Kidney tubule cell (primary cell): ENCODE results near the gene CAPN11.
A peak's percentile ranks its signal among the peaks of the same experiment; 100 is the strongest.

Source experiments
- DNase-seq: peaks from one replicate; pipeline ENCODE4 v3.0.0-alpha.2; 2018; ENCODE audit warnings: low spot score

Gene CAPN11

DNA sequence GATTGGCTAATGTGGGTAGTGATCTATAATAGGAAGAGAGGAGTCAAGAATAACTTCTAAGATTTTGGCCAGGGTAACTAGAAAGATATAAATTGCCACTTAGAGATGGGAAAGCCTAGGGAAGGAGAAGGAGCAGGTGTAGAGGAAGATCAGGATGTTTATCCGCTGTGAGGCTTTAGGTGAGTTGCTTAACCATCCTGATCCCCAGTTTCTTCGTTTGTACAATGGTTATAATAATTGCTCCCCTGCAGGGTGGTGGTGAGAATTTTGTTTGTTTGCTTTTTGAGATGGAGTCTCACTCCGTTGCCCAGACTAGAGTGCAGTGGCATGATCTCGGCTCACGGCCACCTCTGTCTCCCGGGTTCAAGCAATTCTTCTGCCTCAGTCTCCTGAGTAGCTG, 55.7 kb downstream of the CAPN11 start:
- no peak for DNase-seq

DNA sequence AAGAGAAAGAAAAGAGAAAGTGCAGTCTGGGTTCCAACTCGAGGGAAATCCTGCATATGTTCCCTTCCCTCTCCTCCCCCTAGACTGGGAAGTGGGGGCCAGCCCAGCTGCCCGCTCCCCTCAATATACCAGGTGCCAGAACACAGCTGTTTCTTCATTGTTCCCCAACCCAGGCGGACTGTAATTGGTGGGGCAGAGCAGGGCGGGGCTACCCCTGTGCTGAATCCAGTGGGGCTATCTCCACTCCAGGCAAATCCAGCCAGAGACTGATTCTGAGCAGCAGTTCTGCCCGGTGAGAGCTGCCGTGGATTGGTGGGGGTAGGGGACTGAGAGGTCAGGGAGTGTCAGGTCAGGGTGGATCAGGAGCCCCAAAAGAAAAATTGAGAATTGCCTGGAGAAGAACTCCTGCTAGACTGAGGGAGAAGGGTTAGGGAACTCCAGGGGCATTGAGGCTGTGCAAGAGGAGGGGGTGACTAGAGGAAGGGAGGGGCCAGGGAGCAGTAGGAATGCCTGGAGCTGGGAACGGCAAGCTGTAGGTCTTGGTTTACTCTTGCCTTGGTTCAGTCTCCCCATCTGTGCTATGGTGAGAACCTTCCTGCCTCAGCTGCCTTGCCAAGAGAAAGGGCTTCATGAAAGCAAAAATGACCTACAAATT, 58.2 kb downstream of the CAPN11 start, which contains the start of gene MYMX:
MYMX (plus strand) TSS at position 250 of the 655 bp plus-strand sequence. CDS start 546 bp downstream, outside the sequence.
- no peak for DNase-seq

DNA sequence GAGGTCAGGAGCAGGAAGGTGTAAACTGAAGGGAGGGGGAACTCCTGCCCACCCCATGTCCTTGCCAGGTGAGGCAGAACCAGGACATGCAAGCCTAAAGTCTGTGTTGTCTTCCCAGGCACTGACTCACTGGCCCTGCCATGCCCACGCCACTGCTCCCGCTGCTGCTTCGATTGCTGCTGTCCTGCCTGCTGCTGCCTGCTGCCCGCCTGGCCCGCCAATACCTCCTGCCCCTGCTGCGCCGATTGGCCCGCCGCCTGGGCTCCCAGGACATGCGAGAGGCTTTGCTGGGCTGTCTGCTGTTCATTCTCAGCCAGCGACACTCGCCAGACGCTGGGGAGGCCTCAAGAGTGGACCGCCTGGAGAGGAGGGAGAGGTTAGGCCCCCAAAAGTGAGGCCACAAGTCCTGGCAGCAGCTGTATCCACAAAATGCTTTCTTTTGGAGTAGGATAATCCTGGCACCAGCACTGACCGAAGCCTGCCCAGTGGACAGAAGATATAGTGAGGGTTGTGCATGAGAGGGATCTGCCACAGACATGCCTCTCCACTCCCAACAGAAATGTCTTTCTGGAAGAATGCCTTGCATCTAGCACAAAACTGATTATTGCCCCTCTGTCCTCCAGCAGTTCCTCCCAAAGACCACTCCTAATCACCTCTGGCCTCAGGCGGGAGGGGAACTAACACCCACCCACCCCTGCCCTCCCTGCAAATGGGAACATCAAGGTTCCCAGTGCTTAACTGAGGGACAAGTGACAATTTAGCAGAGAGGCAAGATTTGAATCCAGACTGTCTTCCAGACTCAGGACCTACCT, 58.9 kb downstream of the CAPN11 start:
- peak; percentile 78 for DNase-seq

DNA sequence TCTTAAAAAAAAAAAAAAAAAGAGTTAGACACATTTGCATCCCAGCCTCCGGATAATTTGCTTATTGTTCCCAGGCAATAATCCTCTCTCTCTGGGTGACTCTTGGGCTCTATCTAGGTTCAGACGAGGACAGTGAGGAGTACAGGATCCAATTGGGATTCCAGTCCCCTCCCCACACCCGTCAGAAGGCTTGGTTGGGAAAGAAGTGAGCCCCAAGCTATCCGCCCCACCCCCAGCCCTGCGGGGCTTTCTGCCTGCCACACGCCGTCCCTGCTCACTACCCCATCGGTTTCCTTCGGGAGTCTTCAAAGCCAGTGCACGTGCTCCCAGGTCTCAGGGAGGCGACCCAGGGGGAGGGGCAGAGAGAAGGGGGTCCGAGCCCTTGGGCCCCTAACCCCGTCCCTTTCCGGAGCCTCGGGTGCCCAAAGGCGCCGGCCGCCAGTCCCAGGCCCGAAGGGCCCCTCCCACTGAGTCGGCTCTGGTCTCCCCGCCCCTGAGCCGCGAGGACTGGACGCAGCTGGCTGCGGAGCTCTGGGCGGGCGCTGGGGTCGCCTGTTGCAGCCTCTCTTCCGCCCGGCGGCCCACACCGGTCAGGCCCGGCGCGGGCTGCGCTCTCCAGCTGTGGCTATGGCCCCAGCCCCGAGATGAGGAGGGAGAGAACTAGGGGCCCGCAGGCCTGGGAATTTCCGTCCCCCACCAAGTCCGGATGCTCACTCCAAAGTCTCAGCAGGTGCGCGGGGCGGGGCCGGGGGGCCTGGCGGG, 60.6 kb downstream of the CAPN11 start:
- DNase-seq, result peak; percentile 75

DNA sequence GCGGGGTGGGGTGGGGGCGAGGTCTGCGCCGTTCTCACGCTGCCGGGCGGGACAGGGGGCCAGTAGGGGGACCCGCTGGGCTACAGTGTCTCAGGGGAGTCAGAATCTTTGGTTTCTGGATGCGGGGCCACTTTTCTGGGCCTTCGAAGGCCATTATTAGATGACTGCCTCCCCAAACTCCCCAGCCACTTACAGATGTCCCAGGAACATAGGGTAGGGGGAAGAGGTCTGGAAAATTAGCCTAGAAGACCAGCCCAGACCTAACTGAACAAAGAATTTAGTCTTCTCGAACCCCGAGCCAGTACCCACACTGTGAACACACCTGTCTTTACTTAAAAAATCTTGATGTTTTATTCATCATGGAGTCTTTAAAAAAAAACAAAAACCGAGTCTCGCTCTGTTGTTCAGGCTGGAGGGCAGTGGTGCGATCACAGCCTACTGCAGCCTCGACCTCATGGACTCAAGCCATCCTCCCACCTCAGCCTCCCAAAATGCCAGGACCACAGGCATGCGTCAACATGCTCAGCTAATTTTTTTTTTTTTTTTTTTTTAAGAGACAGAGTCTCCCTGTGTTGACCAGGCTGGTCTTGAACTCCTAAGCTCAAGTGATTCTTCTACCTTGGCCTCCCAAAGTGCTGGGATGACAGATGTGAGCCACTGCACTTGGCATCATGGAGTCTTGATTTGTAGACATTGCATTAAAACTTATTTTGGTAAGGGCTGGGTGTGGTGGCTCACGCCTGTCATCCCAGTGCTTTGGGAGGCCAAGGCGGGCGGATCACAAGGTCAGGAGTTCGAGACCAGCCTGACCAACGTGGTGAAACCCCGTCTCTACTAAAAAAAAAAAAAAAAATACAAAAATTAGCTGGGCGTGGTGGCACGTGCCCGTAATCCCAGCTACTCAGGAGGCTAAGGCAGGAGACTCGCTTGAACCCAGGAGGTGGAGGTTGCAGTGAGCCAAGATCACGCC, 61.5 kb downstream of the CAPN11 start:
- DNase-seq, result no peak

DNA sequence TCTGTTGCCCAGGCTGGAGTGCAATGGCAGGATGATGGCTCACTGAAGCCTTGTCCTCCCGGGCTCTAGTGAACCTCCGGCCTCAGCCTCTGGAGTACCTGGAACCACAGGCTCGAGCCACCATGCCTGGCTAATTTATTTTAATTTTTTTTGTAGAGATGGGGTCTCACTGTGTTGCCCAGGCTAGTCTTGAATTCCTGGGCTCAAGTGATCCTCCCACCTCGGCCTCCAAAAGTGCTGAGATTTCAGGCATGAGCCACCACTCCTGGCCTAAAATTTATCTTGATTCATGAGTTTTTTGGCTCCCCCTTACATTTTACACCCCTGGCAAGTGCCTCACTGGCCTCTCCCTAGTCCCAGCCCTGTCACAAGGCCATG, 62.3 kb downstream of the CAPN11 start:
- no peak for DNase-seq

DNA sequence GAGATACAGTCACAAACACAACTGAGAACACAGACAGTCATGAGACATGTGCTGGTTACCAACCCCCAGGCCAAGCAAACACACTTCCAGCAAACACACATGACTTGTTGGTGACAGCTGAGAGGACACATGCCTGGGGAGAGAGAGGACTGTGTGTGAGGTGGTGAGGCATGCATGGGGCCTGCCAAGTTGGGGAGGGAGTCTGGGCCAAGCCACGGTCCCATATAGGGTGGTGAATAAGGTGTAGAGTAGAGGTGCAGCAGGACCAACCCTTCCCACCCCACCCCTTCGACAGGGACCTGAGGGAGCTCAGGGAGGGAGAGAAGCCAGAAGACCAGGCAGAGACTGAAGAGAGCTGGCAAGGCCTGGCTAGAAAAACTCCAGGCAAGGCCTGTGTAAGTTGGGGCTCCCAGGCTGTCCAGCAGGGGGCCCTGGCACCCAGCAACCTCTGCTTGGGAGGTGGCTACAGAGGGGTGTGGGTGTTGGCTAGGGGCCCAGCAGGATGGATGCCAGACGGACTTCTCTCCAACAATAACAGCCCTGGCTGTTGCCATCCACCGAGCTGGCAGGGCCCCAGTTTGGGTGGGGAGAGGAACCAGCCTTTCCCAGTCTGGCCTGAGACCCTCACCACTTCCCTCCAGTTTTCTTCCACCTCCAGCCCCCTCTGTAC, 62.8 kb downstream of the CAPN11 start:
- DNase-seq, result peak; percentile 91

DNA sequence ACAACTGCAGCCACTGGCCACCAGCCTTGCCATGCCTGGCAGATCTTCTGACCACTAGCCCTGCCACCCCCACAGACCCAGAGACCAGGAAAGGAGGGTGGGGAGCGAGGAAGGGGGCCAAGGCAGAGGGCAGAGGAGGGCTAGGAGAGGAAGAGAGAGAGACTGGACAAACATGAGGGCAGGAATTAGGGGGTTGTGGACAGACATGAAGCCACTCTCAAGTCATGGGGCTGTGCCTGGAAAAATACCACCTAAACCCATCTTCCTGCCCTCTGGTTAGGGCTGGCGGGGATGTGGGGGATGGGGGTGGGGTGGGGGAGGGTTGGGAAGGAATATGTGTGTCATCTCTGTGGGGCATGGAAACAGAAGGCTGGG, 63.3 kb downstream of the CAPN11 start:
- no peak for DNase-seq

DNA sequence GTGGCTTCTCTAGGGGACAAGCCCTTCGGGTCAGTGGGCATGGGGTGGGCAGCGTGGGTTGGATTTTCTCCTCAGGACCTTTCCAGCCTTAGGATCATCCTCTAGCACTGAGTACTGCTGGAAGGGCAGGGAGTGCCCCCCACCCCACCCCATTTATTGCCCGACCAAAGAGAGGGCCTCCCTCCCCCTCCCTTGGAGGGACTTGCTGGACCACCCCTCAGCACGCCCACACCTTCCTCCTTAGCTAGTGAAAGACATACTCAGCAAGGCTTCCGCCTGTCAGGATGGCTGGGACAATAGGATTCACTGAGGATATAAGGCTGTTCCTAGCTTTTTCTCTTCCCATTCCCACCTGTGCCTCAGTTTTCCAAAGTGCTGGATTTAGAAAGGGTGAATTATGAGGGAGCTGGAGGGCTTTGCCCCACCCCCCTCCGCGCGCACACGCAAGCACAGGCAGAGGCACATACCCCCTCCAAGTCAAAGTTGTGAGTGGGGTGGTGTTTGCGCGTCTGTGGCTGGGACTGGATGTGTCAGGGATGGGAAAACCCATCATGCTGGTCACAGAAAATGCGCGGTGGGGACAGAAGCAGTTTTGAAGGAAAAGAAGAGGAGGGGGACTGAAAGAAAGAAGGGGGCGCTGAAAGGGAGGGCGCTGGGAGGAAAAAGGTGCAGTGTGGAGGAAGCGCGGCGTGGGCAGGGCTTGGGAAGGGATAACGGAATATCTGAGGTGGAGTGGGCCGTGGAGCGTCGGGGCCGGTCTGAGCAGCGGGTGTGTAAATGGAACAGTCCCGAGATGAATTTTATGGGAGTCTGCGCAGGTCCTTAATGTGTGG, 64.1 kb downstream of the CAPN11 start:
- no peak for DNase-seq

DNA sequence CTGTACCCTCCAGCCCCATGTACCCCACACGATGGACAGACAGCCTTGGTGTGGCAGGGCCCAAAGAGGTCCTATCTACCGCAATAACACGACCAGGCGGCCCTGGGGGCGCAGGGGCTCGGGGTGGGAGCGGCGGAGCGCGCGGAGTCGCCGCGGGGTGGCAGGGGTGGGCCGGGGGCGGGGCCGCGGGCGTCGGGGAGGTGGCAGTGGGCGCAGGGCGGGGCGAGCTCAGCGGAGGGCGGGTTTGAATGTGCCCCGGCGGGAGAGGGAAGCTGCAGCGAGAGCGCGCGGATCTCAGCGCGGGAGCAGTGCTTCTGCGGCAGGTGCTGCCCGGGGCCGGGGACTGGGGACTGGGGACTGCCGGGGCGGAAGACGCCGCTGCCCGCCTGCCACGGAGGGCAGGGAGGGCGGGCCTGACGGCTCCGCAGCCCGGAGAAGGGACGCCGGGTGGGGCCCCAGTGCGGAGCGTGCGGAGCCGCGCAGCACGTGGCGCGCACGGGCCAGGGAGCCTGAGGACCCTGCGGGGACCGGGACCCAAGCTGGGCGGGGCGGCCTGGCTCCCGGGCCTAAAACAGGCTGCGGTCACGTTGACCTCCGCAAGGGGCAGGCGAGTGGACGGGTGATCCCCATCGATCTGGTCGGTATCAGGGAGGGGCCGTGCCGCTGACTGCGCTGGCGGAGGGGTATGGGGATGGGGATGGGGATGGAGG, 64.9 kb downstream of the CAPN11 start, which contains the start of gene SLC29A1:
SLC29A1 (plus strand) TSS at position 277 of the 710 bp plus-strand sequence. CDS start 3,719 bp downstream, outside the sequence.
- DNase-seq, result peak; percentile 71

DNA sequence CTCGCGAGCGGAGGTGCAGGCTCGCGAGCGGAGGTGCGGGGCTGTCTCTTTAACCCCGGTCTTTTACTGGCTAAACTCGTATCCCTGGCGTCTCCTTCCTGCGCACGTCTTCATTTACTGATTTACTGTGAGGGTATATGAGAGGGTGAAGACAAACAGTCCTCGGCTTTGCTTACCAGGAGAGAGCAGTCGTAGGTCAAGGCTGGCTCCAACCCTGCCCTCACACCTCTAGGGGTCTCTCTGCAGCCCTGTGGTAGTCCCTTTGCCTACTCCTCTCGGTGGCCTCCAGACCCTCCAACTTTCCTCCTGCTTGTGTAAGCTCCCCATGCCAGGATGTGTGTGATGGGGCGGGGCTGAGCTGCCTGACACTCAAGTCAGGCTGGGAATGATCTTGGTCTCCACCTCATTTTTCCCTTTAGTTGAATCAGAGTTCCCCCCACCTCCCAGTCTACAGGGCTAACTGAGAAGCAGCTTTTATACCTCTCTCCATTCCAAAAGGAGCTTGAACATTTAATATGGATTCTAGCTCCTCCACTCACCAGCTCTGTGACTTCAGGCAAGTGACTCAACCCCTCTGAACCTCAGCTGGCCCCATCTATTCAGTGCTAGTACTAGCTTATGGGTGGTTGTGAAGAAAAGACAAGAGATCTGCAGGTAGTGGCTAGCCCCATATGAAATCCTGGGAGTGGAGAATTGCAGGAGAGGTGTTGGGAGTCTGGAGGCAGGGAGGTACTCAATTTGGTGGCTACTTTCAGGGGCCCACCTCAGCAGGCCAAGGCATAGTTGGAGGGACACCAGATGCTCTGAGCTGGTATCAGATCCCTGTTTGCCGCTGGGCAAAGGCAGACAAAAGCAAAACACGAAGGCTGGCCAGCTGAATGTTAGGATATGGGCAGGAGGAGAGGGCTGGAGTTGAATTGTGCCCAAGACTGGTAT, 65.7 kb downstream of the CAPN11 start:
- peak; percentile 46 for DNase-seq

DNA sequence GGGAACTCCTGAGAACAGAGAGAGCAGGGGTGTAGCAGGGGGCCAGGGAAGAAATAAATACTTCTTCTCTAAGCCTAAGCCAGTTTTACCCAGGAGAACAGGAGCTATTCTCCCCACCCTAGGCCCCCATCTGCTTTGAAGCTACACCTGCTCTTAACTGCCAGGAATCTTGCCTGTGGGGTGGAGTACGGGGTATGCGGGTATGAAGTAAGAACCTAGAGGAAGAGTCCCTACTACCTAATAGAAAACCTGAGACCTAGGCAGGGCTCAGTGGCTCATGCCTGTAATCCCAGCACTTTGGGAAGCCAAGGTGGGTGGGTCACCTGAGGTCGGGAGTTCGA, 66.3 kb downstream of the CAPN11 start:
- no peak for DNase-seq

DNA sequence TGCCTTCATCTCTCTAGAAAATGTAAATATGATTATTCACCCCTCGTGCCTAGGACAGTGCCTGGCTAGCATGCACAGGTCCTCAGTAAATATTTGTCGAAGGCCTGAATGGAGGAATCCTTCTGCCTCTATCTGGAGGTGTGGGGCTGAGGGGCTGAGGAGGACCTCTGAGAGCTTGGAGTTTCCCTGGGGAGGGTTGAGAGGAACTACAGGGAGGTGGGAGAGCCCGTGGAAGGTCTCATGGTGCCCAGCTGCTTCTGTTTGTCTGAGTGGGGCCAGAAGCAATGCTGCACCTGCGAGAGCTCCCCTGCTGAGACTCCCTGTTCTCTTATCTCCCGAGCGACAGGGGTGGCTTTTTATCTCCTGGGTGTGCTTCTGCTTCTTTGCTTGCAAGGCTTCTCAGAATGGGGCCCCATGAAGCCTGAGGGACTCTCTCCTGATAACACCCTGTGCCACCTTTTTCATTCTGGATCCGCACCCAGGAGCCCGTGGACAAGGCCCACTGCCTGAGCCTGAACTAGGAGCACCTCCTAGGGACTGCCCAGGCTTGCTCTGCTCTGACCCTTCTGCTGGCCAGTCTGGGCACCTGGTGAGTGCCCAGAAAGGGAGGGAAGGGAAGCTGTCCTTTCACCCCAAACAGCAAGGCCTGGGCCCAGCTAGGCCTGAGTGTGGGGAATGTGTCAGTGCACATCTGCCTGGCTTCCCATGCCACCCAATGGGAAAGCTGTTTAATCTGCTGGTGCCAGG, 67.1 kb downstream of the CAPN11 start:
- no peak for DNase-seq

DNA sequence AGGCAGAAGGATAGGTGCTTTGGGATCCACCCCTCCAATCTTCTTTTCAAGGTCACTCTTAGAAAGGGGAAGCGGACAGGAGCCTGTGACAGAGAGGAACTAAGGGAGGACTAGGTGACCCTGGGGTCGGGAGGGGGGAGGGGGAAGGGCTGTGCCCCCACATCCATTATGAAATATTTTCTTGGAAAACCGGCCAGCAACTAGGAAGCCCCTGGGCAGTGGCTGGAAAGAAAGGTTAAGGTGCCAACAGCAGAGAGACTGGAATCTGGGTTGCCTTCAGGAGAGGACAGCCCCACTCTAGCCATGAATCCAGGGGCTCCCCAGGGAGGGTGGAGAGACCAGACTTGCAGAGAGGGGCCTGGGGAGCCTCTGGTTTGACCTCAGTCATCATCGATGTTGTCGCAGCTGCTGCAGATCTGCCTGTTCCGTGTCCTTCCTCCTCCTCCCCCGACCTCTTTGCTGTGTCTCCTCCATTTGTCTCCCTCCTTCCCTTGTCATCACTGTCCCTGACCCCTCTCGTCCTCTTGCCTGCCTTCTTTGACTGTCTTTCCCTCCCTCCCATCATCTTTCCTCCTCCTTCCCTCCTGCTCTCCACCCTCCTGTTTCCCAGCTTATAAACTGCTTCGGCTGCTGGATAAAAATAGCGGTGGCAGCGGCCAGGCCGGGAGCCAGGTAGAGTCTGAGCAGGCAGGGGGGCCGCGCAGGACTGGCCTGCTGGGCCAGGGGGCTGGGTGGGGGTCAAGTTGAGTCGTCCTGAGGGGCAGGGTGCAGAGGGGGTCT, 67.9 kb downstream of the CAPN11 start:
- DNase-seq, result no peak

DNA sequence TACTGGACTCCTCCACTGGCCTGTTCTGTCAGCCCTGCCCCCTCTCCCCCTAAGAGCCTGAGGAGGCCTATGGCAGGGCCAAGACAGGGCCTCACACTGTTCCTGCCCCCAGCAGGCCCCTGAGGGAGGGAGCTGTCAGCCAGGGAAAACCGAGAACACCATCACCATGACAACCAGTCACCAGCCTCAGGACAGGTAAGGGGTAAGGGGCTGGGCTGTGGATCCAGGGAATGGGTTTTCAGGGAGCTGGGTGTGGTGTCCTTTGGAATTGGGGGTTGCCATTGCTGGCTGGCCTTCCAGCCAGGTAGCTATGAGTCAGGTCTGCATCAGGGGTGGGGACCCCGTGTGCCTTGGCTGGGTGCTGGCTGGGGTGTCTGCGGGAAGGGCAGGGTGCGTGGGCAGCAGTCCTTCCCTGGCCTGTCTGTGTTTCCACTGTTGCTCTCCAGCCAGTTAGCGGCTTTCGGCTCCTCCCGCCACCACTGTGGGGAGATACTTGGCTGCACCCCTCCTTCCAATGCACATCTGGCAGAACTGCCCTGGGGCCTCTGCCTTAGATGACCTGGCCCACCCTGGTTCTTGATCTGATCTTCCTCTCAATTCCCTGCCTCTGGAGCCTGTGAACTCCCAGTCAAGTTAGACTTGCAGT, 68.7 kb downstream of the CAPN11 start:
- DNase-seq, result no peak

DNA sequence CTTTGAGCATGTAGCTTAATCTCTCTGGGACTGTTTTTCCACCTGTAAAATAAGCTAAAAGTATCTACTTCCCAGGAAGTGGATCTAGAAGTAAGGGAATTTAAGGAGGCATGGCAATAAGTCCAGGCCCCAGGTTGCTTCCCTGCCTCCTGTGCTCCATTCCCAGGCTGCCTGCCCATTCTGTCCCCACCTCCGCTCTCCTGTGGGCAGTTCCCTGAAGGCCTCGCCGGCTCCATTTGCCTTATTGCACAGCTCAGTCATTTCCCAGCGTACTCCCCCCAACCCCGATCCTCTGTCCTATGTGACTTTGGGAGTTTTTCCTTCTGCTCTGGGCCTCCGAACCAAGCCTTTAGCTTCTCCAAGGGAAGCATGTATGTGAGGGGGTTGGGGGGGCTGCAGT, 69.4 kb downstream of the CAPN11 start:
- DNase-seq, result no peak
